IPS-18a (cell line): ENCODE results near the gene PCDHB13.
"Not testable (repeated sequence)": the region's sequence is repeated elsewhere in the genome, so short reads cannot be mapped to it uniquely, and the experiment has no call there.

ENCODE experiments used
- H3K27ac ChIP-seq: one replicate; pipeline ENCODE4 v1.5.1; 2013; ENCODE audit warnings: low read length
- H3K27me3 ChIP-seq: one replicate; pipeline ENCODE4 v1.6.1; 2013; ENCODE audit warnings: mild to moderate bottlenecking, low read length; ENCODE audit not compliant: control insufficient read depth, insufficient read depth
- H3K36me3 ChIP-seq: one replicate; pipeline ENCODE4 v1.6.1; 2013; ENCODE audit warnings: low read depth, low read length; ENCODE audit not compliant: control insufficient read depth
- H3K4me1 ChIP-seq: one replicate; pipeline ENCODE4 v1.6.1; 2013; ENCODE audit warnings: low read depth, low read length; ENCODE audit not compliant: control insufficient read depth
- H3K4me3 ChIP-seq: one replicate; pipeline ENCODE4 v1.5.1; 2013; ENCODE audit warnings: low read length
- H3K9ac ChIP-seq: one replicate; pipeline ENCODE4 v1.6.1; 2013; ENCODE audit warnings: mild to moderate bottlenecking, low read length, moderate library complexity
- H3K9me3 ChIP-seq: one replicate; pipeline ENCODE4 v1.6.1; 2013; ENCODE audit warnings: low read depth, low read length; ENCODE audit not compliant: control insufficient read depth

Gene PCDHB13

DNA sequence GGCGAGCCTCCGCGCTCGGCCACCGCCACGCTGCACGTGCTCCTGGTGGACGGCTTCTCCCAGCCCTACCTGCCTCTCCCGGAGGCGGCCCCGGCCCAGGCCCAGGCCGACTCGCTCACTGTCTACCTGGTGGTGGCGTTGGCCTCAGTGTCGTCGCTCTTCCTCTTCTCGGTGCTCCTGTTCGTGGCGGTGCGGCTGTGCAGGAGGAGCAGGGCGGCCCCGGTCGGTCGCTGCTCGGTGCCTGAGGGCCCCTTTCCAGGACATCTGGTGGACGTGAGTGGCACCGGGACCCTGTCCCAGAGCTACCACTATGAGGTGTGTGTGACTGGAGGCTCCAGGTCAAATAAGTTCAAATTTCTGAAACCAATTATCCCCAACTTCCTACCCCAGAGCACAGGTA is 2.9 kb upstream of the PCDHB13 start:
- not testable (repeated sequence) for H3K36me3 ChIP-seq, H3K9ac ChIP-seq, H3K4me1 ChIP-seq, H3K27me3 ChIP-seq, H3K9me3 ChIP-seq, H3K27ac ChIP-seq, H3K4me3 ChIP-seq

- H3K27ac ChIP-seq, H3K27me3 ChIP-seq, H3K36me3 ChIP-seq, H3K4me3 ChIP-seq, H3K9ac ChIP-seq, H3K9me3 ChIP-seq, H3K4me1 ChIP-seq: not testable (repeated sequence)
Observed at GRCh38 chr5:141214583-141214982, 864 bp downstream of the PCDHB13 start.

GRCh38 chr5:141215504-141215903 is 1.8 kb downstream of the PCDHB13 start:
- not testable (repeated sequence) for H3K9me3 ChIP-seq

GRCh38 chr5:141216035-141216434 is 2.3 kb downstream of the PCDHB13 start:
- not testable (repeated sequence) for H3K27ac ChIP-seq, H3K9ac ChIP-seq, H3K27me3 ChIP-seq, H3K36me3 ChIP-seq, H3K4me3 ChIP-seq, H3K9me3 ChIP-seq, H3K4me1 ChIP-seq

More at GRCh38 chr5:141215504-141215903, 1.8 kb downstream of the PCDHB13 start:
- H3K4me3 ChIP-seq, H3K9ac ChIP-seq, H3K27me3 ChIP-seq, H3K27ac ChIP-seq, H3K36me3 ChIP-seq, H3K4me1 ChIP-seq: not testable (repeated sequence)

DNA sequence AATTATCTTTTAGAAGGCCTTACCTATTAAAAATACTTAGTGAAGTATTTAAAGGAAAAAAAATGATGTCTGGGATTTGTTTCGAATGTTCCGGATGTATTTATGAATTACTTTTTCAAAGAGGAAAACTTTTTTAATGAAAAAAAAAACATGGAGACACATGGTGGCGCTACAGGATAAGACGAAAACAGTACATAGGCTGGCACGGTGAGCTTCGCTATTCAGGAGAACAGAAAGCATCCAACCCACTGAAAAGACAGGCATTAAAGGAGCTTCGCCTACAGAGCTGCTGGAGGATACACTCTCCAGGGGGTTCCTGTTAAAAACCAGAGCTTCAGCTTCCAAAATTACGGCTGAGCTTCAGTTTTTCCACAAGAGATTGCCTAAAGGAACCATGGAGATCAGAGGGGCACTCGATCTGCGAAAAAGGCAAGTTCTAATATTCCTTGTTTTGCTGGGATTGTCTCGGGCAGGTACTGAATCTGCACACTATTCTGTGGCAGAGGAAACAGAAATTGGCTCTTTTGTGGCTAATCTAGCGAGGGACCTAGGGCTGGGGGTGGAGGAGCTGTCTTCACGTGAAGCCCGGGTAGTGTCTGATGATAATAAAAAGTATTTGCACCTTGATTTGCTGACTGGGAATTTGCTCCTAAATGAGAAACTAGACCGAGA is 9.5 kb downstream of the PCDHB13 start, which contains the start of gene PCDHB14:
TSS of gene PCDHB14 (plus strand) at position 232 of the 672 bp plus-strand sequence. CDS start at position 395, 163 bp downstream.
- Histone ChIP-seq H3K9ac (peak within 1 kb of the TSS; percentile 26), H3K27me3 (no peaks in the 10 kb centered on the region), H3K4me3 (peak within 1 kb of the TSS; percentile 43), H3K9me3 (no peaks in the 10 kb centered on the region), H3K36me3 (no peaks in the 10 kb centered on the region), H3K27ac (no peak within 1 kb of the TSS), H3K4me1 (no peaks in the 10 kb centered on the region)

DNA sequence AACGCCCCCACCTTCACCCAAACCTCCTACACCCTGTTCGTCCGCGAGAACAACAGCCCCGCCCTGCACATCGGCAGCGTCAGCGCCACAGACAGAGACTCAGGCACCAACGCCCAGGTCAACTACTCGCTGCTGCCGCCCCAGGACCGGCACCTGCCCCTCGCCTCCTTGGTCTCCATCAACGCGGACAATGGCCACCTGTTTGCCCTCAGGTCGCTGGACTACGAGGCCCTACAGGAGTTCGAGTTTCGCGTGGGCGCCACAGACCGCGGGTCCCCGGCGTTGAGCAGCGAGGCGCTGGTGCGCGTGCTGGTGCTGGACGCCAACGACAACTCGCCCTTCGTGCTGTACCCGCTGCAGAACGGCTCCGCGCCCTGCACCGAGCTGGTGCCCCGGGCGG is 11.1 kb downstream of the PCDHB13 start:
- H3K9me3 ChIP-seq, H3K9ac ChIP-seq, H3K4me1 ChIP-seq, H3K27ac ChIP-seq, H3K27me3 ChIP-seq, H3K36me3 ChIP-seq, H3K4me3 ChIP-seq: not testable (repeated sequence)

DNA sequence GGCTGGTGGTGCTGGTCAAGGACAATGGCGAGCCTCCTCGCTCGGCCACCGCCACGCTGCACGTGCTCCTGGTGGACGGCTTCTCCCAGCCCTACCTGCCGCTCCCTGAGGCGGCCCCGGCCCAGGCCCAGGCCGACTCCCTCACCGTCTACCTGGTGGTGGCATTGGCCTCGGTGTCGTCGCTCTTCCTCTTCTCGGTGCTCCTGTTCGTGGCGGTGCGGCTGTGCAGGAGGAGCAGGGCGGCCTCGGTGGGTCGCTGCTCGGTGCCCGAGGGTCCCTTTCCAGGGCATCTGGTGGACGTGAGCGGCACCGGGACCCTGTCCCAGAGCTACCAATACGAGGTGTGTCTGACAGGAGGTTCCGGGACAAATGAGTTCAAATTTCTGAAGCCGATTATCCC is 11.7 kb downstream of the PCDHB13 start:
- not testable (repeated sequence) for H3K36me3 ChIP-seq, H3K4me1 ChIP-seq, H3K4me3 ChIP-seq, H3K9me3 ChIP-seq, H3K27ac ChIP-seq, H3K27me3 ChIP-seq, H3K9ac ChIP-seq

GRCh38 chr5:141234109-141234667 is 20.5 kb downstream of the PCDHB13 start:
- Histone ChIP-seq H3K4me1 (no peaks in the 10 kb centered on the region), H3K4me3 (no peak overlapping the region), H3K9me3 (peaks cover 21% of the 10 kb centered on the region), H3K27ac (no peak overlapping the region), H3K36me3 (no peaks in the 10 kb centered on the region), H3K9ac (no peak overlapping the region), H3K27me3 (no peaks in the 10 kb centered on the region)

DNA sequence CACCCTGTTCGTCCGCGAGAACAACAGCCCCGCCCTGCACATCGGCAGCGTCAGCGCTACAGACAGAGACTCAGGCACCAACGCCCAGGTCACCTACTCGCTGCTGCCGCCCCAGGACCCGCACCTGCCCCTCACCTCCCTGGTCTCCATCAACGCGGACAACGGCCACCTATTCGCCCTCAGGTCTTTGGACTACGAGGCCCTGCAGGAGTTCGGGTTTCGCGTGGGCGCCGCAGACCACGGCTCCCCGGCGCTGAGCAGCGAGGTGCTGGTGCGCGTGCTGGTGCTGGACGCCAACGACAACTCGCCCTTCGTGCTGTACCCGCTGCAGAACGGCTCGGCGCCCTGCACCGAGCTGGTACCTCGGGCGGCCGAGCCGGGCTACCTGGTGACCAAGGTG is 22.2 kb downstream of the PCDHB13 start:
- H3K27me3 ChIP-seq, H3K4me3 ChIP-seq, H3K4me1 ChIP-seq, H3K27ac ChIP-seq, H3K9ac ChIP-seq, H3K36me3 ChIP-seq: not testable (repeated sequence)
- peaks cover 19% of the 10 kb centered on the region for H3K9me3 ChIP-seq

DNA sequence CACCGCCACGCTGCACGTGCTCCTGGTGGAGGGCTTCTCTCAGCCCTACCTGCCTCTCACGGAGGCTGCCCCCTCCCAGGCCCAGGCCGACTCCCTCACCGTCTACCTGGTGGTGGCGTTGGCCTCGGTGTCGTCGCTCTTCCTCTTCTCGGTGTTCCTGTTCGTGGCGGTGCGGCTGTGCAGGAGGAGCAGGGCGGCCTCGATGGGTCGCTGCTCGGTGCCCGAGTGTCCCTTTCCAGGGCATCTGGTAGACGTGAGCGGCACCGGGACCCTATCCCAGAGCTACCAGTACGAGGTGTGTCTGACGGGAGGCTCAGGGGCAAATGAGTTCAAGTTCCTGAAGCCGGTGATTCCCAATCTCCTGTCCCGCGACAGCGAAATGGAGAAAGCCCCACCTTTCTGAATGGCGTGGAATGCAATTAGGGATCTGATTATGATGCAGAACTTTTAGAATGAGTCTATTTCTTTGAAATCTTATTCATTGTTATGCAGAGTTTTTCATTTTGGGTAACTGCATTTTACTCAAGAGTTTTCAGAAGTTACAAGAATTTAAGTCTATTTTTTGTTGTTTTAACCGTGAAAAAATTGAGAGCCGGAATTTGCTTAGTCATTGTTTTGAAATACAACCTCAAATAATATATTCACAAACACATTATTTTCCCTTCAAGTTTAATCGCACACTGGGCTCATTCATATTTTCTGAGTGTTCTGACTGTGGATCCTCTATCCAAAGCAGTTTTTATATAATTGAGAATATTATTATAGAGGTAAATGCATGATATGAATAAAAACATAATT is 23.0 kb downstream of the PCDHB13 start:
- H3K4me1 ChIP-seq = no peaks in the 10 kb centered on the region
- no peak overlapping the region for H3K27ac ChIP-seq
- H3K4me3 ChIP-seq = no peak overlapping the region
- peaks cover 15% of the 10 kb centered on the region for H3K9me3 ChIP-seq
- H3K27me3 ChIP-seq = no peaks in the 10 kb centered on the region
- no peak overlapping the region for H3K9ac ChIP-seq
- H3K36me3 ChIP-seq = no peaks in the 10 kb centered on the region

DNA sequence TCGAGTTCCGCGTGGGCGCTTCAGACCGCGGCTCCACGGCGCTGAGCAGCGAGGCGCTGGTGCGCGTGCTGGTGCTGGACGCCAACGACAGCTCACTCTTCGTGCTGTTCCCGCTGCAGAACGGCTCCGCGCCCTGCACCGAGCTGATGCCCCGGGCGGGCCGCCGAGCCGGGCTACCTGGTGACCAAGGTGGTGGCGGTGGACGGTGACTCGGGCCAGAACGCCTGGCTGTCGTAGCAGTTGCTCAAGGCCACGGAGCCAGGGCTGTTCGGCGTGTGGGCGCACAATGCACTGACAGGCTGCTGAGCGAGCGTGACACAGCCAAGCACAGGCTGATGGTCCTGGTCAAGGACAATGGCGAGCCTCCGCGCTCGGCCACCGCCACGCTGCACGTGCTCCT is 27.8 kb downstream of the PCDHB13 start:
- H3K9me3 ChIP-seq = peaks cover 8% of the 10 kb centered on the region
- no peaks in the 10 kb centered on the region for H3K36me3 ChIP-seq
- H3K4me3 ChIP-seq = no peak overlapping the region
- H3K27me3 ChIP-seq = no peaks in the 10 kb centered on the region
- H3K4me1 ChIP-seq = no peaks in the 10 kb centered on the region
- H3K27ac ChIP-seq = no peak overlapping the region
- no peak overlapping the region for H3K9ac ChIP-seq
